ENCODE measurements around the gene STAT6. TPM values are rescaled to one million over a fixed set of nuclear protein-coding genes. Genes with fewer than 3 reads are reported as not detected.
A peak's percentile ranks its signal among the peaks of the same experiment; 100 is the strongest.

STAT6 gene
- total RNA-seq, 6 donors from 2014 or later, result 123 to 605 (median 251) TPM

DNA sequence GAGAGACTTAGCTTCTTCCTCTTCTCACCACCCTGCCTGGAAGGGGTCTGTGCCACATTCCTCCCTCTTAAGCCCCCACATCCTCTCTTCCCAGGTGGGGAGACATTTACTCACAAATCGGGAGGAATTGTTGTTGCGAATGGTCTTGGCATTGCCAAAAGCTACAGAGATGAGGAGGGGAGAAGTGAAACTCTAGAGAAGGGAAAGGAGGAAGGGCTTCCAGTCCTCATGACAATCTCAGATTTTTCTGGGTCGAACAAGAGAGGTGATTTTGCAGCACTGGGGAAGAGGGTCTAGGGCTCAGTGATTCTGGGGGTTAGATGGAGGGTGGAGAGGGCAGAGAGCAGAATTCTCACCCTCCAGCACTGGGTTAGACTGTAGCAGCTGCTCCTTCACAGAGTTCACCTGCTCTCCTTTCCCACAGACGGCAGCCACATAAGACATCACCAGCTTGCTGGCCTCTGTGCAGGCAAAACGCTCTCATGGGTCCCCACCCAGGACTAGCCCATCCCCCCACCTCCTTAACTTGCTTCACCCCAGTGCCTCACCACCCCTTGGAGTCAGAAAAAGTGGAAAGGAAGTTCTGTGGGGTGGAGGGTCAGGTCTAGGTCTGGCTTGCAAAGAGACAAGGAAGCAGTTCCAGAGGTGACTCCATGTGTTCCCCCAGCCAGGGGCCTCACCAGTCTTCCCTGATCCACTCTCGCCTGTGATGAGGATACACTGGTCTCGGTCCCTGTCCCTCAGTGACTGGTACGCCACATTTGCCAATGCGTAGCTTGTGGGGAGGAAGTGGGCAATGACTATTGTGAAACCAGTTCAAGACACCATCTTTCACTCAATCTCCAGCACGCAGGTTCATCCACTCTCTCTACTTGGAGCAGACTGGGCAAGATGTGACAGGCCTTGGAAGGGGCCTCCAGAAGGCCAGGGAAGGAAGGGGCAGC lies 63.9 kb downstream of the STAT6 start:
- peaks cover 0 to 11% (median 6%) of the 10 kb centered on the region in 4 donors for H3K4me1 ChIP-seq
- no peaks in the 10 kb centered on the region for H3K9me3 ChIP-seq
- peak in 1 of 2 donors; percentile 27 for DNase-seq
- H3K36me3 ChIP-seq, result no peaks in the 10 kb centered on the region
- H3K27ac ChIP-seq, result peak overlapping the region in 2 of 4 donors; percentile 33 to 54
- WGBS, 2 donors, result 56 to 60% methylated on average over 10 of the region's 10 CpGs
- TF ChIP-seq POLR2A (IDR thresholded peaks at IDR 0.05) (no peak), POLR2AphosphoS5 (IDR thresholded peaks at IDR 0.05) (no peak), EP300 (IDR thresholded peaks at IDR 0.05) (no peak)
- TF ChIP-seq, protein P1, sequence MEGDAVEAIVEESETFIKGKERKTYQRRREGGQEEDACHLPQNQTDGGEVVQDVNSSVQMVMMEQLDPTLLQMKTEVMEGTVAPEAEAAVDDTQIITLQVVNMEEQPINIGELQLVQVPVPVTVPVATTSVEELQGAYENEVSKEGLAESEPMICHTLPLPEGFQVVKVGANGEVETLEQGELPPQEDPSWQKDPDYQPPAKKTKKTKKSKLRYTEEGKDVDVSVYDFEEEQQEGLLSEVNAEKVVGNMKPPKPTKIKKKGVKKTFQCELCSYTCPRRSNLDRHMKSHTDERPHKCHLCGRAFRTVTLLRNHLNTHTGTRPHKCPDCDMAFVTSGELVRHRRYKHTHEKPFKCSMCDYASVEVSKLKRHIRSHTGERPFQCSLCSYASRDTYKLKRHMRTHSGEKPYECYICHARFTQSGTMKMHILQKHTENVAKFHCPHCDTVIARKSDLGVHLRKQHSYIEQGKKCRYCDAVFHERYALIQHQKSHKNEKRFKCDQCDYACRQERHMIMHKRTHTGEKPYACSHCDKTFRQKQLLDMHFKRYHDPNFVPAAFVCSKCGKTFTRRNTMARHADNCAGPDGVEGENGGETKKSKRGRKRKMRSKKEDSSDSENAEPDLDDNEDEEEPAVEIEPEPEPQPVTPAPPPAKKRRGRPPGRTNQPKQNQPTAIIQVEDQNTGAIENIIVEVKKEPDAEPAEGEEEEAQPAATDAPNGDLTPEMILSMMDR (IDR thresholded peaks at IDR 0.05), result no peak
- no peaks in the 10 kb centered on the region for H3K27me3 ChIP-seq
- no peak overlapping the region for H3K4me3 ChIP-seq
- ATAC-seq (ENCODE audit: low FRiP score in 2 of 2), result peak; percentile 38 to 61

DNA sequence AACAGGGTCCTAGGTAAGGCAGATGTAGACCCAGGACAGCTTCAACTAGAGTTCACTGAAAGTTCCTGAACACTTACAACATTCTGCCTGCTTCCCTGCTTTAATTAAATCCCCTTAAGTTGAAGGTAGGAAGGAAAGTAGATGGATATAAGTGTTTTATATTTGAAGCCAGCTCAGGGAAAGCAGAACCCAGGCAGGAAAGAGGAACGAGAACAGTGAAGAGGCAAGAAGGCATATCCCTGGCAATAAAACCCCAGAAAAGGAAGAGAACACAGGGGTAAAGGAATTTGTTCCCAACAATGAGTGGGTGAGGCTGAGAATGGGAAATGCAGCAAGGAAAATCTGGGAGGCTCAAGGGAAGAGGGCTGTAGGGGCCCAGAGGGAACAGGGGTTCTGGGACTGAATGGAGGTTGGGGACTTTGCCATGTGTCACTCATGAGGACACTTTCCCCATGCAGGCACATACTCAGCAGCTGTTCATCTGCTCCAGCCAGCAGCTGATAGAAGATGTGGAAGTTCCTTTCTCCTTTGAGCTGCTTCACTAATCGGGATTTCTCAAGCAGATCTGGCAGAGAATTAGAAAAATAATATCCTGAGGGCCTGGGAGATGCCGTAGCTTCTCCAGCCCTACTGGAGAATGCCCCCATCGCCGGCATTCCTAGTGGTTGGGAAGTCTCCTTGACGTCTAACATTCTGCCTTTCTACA lies 64.9 kb downstream of the STAT6 start:
- TF ChIP-seq, protein P1 (IDR thresholded peaks at IDR 0.05), result no peak
- TF ChIP-seq POLR2AphosphoS5 (IDR thresholded peaks at IDR 0.05) (no peak), POLR2A (IDR thresholded peaks at IDR 0.05) (no peak), EP300 (IDR thresholded peaks at IDR 0.05) (no peak)
- H3K27me3 ChIP-seq, result no peaks in the 10 kb centered on the region
- DNase-seq (no peak), ATAC-seq (ENCODE audit: low FRiP score in 2 of 2) (no peak)
- H3K4me1 ChIP-seq, result peaks cover 0 to 11% (median 6%) of the 10 kb centered on the region in 4 donors
- no peak overlapping the region for H3K4me3 ChIP-seq
- no peak overlapping the region for H3K27ac ChIP-seq
- no peaks in the 10 kb centered on the region for H3K36me3 ChIP-seq
- H3K9me3 ChIP-seq, result no peaks in the 10 kb centered on the region
- 69 to 70% methylated on average over 6 of the region's 6 CpGs for WGBS, 2 donors

Other genes starting within 250 kb of the STAT6 start
- gene SDR9C7, start 177.0 kb downstream of the STAT6 start, total RNA-seq, result not detected
- under 1 TPM in 5 of 6 donors, not detected in 1; 0.46 to 0.98 (median 0.54) TPM for gene RDH16, start 153.8 kb downstream of the STAT6 start, total RNA-seq
- gene ZBTB39, start 104.8 kb downstream of the STAT6 start, total RNA-seq, result 1 to 10 TPM; 3.2 to 9.4 (median 6.2) TPM
- not detected for gene TAC3, start 94.8 kb downstream of the STAT6 start, total RNA-seq
- 1 to 10 TPM in 2 of 6 donors, under 1 TPM in 3, not detected in 1; under 0.01 to 6.2 (median 0.67) TPM for gene MYO1A, start 61.2 kb downstream of the STAT6 start, total RNA-seq
- gene NEMP1, start 32.6 kb downstream of the STAT6 start, total RNA-seq, result 10 to 100 TPM in 3 of 6 donors, 1 to 10 TPM in 3; 6.2 to 13.6 (median 10.0) TPM
- gene NAB2, start 22.2 kb downstream of the STAT6 start, total RNA-seq, result 10 to 100 TPM; 18.1 to 64.9 (median 31.5) TPM
- 100 to 1,000 TPM; 137 to 504 (median 308) TPM for gene LRP1, start 17.1 kb upstream of the STAT6 start, total RNA-seq
- gene LRP1-AS, start 36.3 kb upstream of the STAT6 start, total RNA-seq, result not detected
- gene NXPH4, start 105.4 kb upstream of the STAT6 start, total RNA-seq, result under 1 TPM in 3 of 6 donors, not detected in 3; 0.20 to 0.94 (median 0.22) TPM
- gene SHMT2, start 118.3 kb upstream of the STAT6 start, total RNA-seq, result 10 to 100 TPM; 37.9 to 92.0 (median 52.0) TPM
- 10 to 100 TPM in 1 of 6 donors, 1 to 10 TPM in 5; 4.3 to 10.5 (median 5.6) TPM for gene STAC3, start 139.8 kb upstream of the STAT6 start, total RNA-seq